HG02870 (cell line): ENCODE results near the gene APOL2.

Experiments
- ATAC-seq: cut with Tn5 transposase; IDR thresholded peaks from one replicate; pipeline ENCODE4 v1.9.1; 2021; ENCODE audit warnings: mild to moderate bottlenecking, moderate library complexity; ENCODE audit not compliant: unreplicated experiment

Gene APOL2

GRCh38 chr22:36180928-36181327 lies 58.4 kb downstream of the APOL2 start:
- ATAC-seq, result no peak

- ATAC-seq, result no peak
Measured at GRCh38 chr22:36180038-36180880, 59.1 kb downstream of the APOL2 start.

- ATAC-seq, result no peak
Measured at GRCh38 chr22:36177160-36177559, 62.2 kb downstream of the APOL2 start.
